Jurkat, Clone E6-1 (cell line): ENCODE measurements around the gene GPRIN1.
A peak's percentile ranks its signal among the peaks of the same experiment; 100 is the strongest.

Source experiments
- DNase-seq: peaks from one replicate; pipeline ENCODE4 v3.0.0-alpha.2; 2011; ENCODE audit warnings: low read depth, low spot score
- H3K4me3 ChIP-seq: 2 replicates; pipeline ENCODE4 v1.5.1; 2011; ENCODE audit warnings: mild to moderate bottlenecking, low read length, control low read depth, moderate library complexity

GPRIN1 gene

GRCh38 chr5:176589039-176589769 is 20.8 kb downstream of the GPRIN1 start:
- DNase-seq = no peak
- H3K4me3 ChIP-seq = no peak overlapping the region

- no peak overlapping the region for H3K4me3 ChIP-seq
- no peak for DNase-seq
These were observed 21.7 kb downstream of the GPRIN1 start for GRCh38 chr5:176588297-176588696.

- no peak for DNase-seq
- no peak overlapping the region for H3K4me3 ChIP-seq
These were observed 22.6 kb downstream of the GPRIN1 start for GRCh38 chr5:176587398-176587797.

GRCh38 chr5:176583076-176583475 is 26.9 kb downstream of the GPRIN1 start:
- H3K4me3 ChIP-seq = no peak overlapping the region
- no peak for DNase-seq

GRCh38 chr5:176581361-176581760 is 28.6 kb downstream of the GPRIN1 start:
- H3K4me3 ChIP-seq = no peak overlapping the region
- DNase-seq = no peak

GRCh38 chr5:176579323-176579722 is 30.6 kb downstream of the GPRIN1 start:
- no peak for DNase-seq
- H3K4me3 ChIP-seq = no peak overlapping the region

GRCh38 chr5:176578391-176578808 is 31.6 kb downstream of the GPRIN1 start:
- DNase-seq = peak; percentile 17
- no peak overlapping the region for H3K4me3 ChIP-seq

- DNase-seq = no peak
- no peak overlapping the region for H3K4me3 ChIP-seq
These were observed 32.4 kb downstream of the GPRIN1 start for GRCh38 chr5:176577312-176578176.

- DNase-seq = no peak
- no peak overlapping the region for H3K4me3 ChIP-seq
These were observed 34.2 kb downstream of the GPRIN1 start for GRCh38 chr5:176575488-176576422.

- no peak for DNase-seq
- H3K4me3 ChIP-seq = no peak overlapping the region
These were observed 34.9 kb downstream of the GPRIN1 start for GRCh38 chr5:176575066-176575465.

GRCh38 chr5:176574297-176574591 is 35.7 kb downstream of the GPRIN1 start:
- no peak overlapping the region for H3K4me3 ChIP-seq
- no peak for DNase-seq

- no peak overlapping the region for H3K4me3 ChIP-seq
- peak; percentile 39 for DNase-seq
These were observed 36.2 kb downstream of the GPRIN1 start for GRCh38 chr5:176573564-176574296.

- no peak for DNase-seq
- no peak overlapping the region for H3K4me3 ChIP-seq
These were observed 39.9 kb downstream of the GPRIN1 start for GRCh38 chr5:176570044-176570443.

- DNase-seq = no peak
These were observed 41.3 kb downstream of the GPRIN1 start for GRCh38 chr5:176568657-176569056.

GRCh38 chr5:176565760-176566288 is 44.1 kb downstream of the GPRIN1 start:
- DNase-seq = no peak
- H3K4me3 ChIP-seq = no peak overlapping the region

More at GRCh38 chr5:176568657-176569056, 41.3 kb downstream of the GPRIN1 start:
- H3K4me3 ChIP-seq = no peak overlapping the region

- no peak for DNase-seq
- H3K4me3 ChIP-seq = no peak overlapping the region
These were observed 46.0 kb downstream of the GPRIN1 start for GRCh38 chr5:176564002-176564401.

- no peak for DNase-seq
- H3K4me3 ChIP-seq = no peak overlapping the region
These were observed 47.8 kb downstream of the GPRIN1 start for GRCh38 chr5:176562189-176562588.

- DNase-seq = no peak
- no peak overlapping the region for H3K4me3 ChIP-seq
These were observed 48.7 kb downstream of the GPRIN1 start for GRCh38 chr5:176561259-176561658.

GRCh38 chr5:176560364-176560763 is 49.6 kb downstream of the GPRIN1 start:
- no peak for DNase-seq
- H3K4me3 ChIP-seq = no peak overlapping the region
